GM13976 (cell line): Measurements from ENCODE around the gene TLDC2.
A peak's percentile ranks its signal among the peaks of the same experiment; 100 is the strongest.
"Not testable (repeated sequence)": the region's sequence is repeated elsewhere in the genome, so short reads cannot be mapped to it uniquely, and the experiment has no call there.

Experiments
- DNase-seq: peaks from one replicate; pipeline ENCODE4 v3.0.0; 2012; ENCODE audit warnings: low spot score
- CTCF ChIP-seq: IDR thresholded peaks from 2 replicates; pipeline ENCODE4 v1.5.1; 2012; ENCODE audit warnings: borderline replicate concordance, mild to moderate bottlenecking; ENCODE audit not compliant: insufficient read depth; ENCODE audit errors: extremely low read depth, missing control alignments, control extremely low read depth
- in situ Hi-C: fragments of 300-500 bp; cut with MboI; formaldehyde crosslinking; loops from one replicate; pipeline ENCODE4 v1.12.0; 2022; ENCODE audit warnings: low sequenced_read_pairs, mixed read lengths, inconsistent platforms; ENCODE audit not compliant: unreplicated experiment

Gene TLDC2

GRCh38 chr20:36904690-36905089, 28.8 kb downstream of the TLDC2 start:
- in situ Hi-C loops = no loop called here
- DNase-seq = no peak
- TF ChIP-seq CTCF = no peak

DNA sequence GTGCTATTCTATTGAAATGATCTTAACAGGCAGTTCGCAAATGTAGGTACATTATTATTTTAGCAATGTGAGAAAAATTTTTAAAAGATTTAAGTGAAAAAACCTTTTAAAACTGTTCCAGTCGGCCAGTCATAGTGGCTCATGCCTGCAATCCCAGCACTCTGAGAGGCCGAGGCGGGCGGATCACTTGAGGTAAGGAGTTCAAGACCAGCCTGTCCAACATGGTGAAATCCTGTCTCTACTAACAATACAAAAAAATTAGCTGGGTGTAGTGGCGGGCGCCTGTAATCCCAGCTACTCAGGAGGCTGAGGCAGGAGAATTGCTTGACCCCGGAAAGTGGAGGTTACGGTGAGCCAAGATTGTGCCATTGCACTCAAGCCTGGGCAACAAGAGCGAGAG, 29.6 kb downstream of the TLDC2 start:
- DNase-seq, in situ Hi-C loops: not testable (repeated sequence)

- DNase-seq, in situ Hi-C loops: not testable (repeated sequence)
Observed at GRCh38 chr20:36906086-36906485, 30.1 kb downstream of the TLDC2 start.

- in situ Hi-C loops = no loop called here
- TF ChIP-seq CTCF = no peak
Observed at GRCh38 chr20:36908603-36909002, 32.7 kb downstream of the TLDC2 start.

GRCh38 chr20:36916199-36916598, 40.3 kb downstream of the TLDC2 start:
- no peak for TF ChIP-seq CTCF
- in situ Hi-C loops = no loop called here
- DNase-seq = no peak

More at GRCh38 chr20:36908603-36909002, 32.7 kb downstream of the TLDC2 start:
- peak; percentile 52 for DNase-seq

DNA sequence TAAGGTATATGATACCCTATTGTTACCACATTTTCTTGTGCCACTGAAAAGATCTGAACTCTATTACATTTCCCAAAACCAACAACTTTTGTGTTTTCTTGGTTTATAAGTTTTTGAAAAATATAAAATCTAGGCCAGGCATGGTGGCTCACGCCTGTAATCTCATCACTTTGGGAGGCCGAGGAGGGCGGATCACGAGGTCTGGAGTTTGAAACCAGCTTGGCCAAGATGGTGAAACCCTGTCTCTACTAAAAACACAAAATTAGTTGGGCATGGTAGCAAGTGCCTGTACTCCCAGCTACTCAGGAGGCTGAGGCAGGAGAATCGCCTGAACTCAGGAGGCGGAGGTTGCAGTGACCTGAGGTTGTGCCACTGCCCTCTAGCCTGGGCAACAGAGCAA, 41.3 kb downstream of the TLDC2 start:
- TF ChIP-seq CTCF = no peak
- DNase-seq = no peak
- in situ Hi-C loops = no loop called here

- TF ChIP-seq CTCF = no peak
- DNase-seq = no peak
- in situ Hi-C loops = no loop called here
Observed at GRCh38 chr20:36917943-36918342, 42.0 kb downstream of the TLDC2 start.

- in situ Hi-C loops = no loop called here
- peak; percentile 82 for TF ChIP-seq CTCF
- peak; percentile 72 for DNase-seq
Observed at GRCh38 chr20:36919715-36920333, 43.9 kb downstream of the TLDC2 start.
